PC-3 (cell line): ENCODE results near the gene DUSP8.

Experiments used
- EZH2phosphoT487 ChIP-seq: fragments of 300-600 bp; sonication (generic); IDR thresholded peaks from 2 replicates; pipeline ENCODE4 v1.6.1; 2018; ENCODE audit warnings: mild to moderate bottlenecking, antibody characterized with exemption, low read length, borderline replicate concordance
- TF ChIP-seq, protein P1 (sequence below): fragments of 300-600 bp; sonication (generic); conservative IDR thresholded peaks from 2 replicates; pipeline ENCODE4 v1.5.1; 2017; ENCODE audit warnings: antibody characterized with exemption, low read depth, mild to moderate bottlenecking, low read length

DNA sequence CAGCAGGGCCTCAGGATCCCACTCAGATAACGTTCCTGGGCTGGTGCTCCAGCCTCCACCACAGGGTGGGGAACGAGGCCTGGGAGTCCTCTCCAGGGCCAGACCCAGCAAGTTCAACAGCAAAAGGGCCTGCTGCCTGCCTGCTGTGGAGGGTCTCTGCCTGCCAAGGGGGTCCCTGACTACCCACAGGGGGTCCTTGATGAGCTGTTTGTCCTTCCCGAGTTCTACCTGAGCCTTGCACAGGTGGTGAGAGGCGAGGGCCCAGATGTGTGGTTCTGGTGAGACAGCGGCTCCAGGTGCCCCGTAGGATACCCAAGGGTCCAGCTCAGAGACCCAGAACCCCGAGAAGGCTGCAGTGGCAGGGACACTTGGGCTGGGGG lies 4.4 kb downstream of the DUSP8 start:
- TF ChIP-seq, protein P1, sequence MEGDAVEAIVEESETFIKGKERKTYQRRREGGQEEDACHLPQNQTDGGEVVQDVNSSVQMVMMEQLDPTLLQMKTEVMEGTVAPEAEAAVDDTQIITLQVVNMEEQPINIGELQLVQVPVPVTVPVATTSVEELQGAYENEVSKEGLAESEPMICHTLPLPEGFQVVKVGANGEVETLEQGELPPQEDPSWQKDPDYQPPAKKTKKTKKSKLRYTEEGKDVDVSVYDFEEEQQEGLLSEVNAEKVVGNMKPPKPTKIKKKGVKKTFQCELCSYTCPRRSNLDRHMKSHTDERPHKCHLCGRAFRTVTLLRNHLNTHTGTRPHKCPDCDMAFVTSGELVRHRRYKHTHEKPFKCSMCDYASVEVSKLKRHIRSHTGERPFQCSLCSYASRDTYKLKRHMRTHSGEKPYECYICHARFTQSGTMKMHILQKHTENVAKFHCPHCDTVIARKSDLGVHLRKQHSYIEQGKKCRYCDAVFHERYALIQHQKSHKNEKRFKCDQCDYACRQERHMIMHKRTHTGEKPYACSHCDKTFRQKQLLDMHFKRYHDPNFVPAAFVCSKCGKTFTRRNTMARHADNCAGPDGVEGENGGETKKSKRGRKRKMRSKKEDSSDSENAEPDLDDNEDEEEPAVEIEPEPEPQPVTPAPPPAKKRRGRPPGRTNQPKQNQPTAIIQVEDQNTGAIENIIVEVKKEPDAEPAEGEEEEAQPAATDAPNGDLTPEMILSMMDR = no peak
- no peak for TF ChIP-seq EZH2phosphoT487
